T-helper 9 cell (primary cell): ENCODE results near the gene GTF3C1.
"Not testable (repeated sequence)": the region's sequence is repeated elsewhere in the genome, so short reads cannot be mapped to it uniquely, and the experiment has no call there.

ENCODE experiments used
- DNase-seq: peaks from one replicate; pipeline ENCODE4 v3.0.0-alpha.2; 2020
- total RNA-seq, 2 donors: gene quantifications; one replicate each; lab custom pipeline; 2026; lab: John Stamatoyannopoulos, UW

The GTF3C1 gene
- 128 to 166 reads per million in 2 donors for total RNA-seq

DNA sequence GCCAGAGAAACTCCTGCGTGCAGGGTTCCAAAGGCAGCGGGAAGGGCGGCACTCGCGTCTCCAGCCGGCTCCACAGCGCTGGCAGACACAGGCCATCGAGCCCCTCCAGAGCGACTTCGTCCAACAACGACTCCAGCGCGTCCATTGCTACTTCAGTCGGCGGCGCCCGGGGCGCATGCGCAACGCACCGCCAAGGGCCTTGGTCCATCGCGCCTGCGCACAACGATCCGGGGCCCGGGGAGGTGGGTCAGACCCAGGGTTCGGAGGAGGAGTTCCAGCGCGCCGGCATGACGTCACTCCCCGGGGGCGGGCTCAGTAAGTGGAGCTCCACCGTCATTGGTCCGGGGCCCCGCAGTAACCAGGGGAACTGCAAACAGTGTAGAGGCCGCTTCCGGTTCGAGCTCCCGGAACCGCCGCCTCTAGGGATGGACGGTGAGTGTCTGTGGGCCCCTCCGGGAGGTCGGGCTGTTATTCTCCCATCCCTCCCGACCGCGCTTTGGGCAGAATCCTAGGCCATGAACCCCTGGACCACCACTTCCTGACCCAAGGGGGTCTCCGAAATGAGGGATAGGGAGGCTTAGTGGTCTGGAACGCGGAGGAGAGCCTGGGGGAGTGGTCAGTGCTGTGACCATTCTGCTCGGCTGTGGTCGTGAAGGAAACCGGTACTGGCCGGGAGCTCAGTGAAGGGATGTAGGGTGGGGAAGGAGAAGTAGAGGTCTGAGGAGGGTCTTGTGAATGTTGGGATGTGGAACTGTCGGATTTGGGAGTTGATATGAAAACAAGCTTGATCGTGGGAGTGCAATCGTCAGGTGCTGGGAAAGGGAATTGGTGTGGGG, at the start of gene GTF3C1, which contains the start of gene KATNIP:
TSS of gene GTF3C1 (minus strand) at position 168 of the 836 bp plus-strand sequence. CDS start at position 145, 23 bp downstream.
TSS of gene KATNIP (plus strand) at position 399 of the 836 bp plus-strand sequence. CDS start at position 426, 27 bp downstream.
- DNase-seq, result peak; percentile 100

- DNase-seq, result no peak
Measured at GRCh38 chr16:27598931-27599565, 49.3 kb upstream of the GTF3C1 start.

GRCh38 chr16:27598220-27598619, 48.5 kb upstream of the GTF3C1 start:
- DNase-seq, result no peak

DNA sequence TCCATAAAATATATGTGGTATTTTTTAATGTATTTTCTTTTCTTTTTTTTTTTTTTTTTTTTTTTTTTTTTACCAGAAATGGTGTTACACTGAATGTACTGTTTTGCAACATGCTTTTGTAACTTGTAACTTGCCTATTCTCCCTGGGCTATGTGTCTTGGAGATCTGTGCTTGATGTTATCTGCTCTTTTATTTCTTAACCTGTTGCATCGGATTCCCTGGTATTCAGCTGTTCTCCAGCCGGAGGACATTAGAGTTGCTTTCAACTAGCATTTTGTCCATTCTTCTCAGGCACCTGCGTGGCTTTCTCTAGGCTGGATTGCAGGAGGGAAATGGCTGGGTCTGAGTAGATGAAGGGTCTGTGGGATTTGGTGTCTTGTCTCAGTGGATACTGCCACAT, 47.6 kb upstream of the GTF3C1 start:
- DNase-seq, result no peak

DNA sequence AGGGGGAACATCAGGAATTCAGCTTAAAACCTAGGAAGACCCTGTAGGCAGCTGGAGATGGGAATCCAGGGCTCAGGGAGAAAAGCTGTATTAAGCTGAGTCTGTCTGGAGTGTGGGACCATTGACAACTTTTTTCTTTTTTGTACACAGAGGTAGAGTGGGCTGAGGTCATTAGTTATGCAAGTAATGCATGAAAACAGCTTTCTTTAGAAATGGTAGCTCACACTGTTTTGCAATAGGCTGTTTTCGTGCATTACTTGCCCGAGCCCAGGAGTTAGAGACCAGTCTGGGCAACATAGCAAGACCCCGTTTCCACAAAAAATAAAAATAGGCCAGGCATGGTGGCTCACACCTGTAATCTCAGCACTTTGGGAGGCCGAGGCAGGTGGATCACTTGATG, 46.7 kb upstream of the GTF3C1 start:
- DNase-seq, result no peak

- no peak for DNase-seq
Measured at GRCh38 chr16:27595993-27596392, 46.3 kb upstream of the GTF3C1 start.

DNA sequence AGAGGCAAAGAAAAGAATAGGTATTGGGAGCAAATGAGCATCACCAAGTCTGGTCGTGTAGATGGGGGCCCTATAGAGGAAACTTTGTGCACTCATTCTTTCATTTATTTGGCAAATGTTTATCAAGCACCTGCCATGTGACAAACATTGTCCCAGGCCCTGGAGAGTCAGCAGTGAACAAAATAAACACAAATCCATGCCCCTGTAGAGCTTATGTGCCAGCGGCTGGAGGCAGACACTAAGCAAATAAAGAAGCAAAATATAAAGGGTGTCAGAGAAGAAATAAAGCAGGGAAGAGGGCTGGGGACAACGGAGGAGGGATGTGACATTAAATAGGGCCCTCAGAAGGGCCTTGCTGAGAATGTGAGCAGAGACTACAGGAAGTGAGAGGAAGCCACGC, 45.8 kb upstream of the GTF3C1 start:
- no peak for DNase-seq

DNA sequence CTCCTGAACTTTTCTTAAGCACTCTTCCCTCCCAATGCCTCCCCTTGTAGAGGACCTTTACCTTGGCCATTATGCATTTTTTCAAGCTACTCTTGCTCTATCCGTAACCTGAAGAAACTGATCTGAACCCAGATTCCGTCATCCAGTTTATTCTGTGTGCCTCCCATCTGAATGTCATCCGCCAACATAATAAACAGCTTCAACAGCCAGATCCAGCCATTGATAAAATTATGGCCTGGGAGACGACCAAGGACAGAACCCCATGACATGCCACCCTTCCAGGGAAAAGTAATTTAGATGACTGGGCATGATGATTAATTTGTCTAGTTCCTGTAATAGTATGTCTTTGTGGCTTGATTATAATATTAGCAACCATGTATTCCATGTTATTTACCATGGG, 42.1 kb upstream of the GTF3C1 start:
- DNase-seq, result no peak

- no peak for DNase-seq
Measured at GRCh38 chr16:27588057-27588456, 38.3 kb upstream of the GTF3C1 start.

- no peak for DNase-seq
Measured at GRCh38 chr16:27586711-27587110, 37.0 kb upstream of the GTF3C1 start.

DNA sequence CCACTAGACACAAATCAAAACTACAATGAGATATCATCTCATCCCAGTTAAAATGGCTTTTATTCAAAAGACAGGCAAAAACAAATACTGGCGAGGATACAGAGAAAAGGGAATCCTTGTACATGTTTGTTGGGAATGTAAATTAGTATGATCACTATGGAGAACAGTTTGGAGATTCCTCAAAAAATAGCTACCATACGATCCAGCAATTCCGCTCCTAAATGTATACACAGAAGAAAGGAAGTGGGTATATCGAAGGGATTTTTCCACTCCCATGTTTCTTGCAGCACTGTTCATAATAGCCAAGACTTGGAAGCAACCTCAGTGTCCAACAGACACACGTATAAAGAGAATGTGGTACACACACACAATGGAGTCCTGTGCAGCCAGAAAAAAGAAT, 35.5 kb upstream of the GTF3C1 start:
- DNase-seq, result no peak

GRCh38 chr16:27583634-27584033, 33.9 kb upstream of the GTF3C1 start:
- no peak for DNase-seq

DNA sequence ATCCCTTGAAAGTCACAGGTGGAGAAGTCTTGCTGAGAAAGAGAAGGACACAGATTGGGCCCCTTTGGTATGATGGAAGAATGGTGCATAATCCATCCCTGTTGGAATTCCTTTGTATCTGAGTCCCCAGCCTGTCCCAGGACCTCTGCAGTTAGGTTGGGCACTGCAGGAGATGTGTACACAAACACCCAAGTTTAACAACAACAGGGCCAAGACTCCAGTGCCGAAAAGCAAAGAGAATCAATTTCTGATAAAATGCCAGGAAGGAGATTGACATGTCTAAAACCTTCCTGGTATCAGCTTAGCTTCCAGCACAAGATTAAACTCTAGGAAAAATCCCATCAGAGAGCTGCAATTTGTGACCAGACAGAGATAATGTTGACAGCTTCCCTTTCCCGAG, 33.2 kb upstream of the GTF3C1 start:
- DNase-seq, result no peak

GRCh38 chr16:27579087-27579980, 29.6 kb upstream of the GTF3C1 start:
- no peak for DNase-seq

GRCh38 chr16:27576729-27577128, 27.0 kb upstream of the GTF3C1 start:
- no peak for DNase-seq

DNA sequence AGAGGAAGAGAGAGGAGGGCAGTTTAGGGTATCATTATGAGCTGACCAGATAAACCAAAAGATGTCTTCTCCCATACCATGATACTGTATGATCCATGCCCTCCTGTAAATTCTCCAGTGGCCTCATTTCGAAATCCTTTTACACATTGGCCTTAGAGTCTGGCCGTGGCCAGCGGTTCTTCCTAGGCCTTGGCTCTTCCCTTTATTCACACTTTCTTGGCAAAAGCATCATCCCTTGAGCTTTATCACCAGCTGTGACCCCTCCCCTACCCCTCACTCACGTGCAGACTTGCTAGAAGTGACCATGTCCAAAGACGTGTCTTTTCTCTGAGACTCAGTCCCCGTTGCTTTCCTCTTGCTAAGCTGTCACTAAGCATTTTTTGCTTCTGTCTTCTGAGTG, 23.0 kb upstream of the GTF3C1 start:
- DNase-seq, result no peak

DNA sequence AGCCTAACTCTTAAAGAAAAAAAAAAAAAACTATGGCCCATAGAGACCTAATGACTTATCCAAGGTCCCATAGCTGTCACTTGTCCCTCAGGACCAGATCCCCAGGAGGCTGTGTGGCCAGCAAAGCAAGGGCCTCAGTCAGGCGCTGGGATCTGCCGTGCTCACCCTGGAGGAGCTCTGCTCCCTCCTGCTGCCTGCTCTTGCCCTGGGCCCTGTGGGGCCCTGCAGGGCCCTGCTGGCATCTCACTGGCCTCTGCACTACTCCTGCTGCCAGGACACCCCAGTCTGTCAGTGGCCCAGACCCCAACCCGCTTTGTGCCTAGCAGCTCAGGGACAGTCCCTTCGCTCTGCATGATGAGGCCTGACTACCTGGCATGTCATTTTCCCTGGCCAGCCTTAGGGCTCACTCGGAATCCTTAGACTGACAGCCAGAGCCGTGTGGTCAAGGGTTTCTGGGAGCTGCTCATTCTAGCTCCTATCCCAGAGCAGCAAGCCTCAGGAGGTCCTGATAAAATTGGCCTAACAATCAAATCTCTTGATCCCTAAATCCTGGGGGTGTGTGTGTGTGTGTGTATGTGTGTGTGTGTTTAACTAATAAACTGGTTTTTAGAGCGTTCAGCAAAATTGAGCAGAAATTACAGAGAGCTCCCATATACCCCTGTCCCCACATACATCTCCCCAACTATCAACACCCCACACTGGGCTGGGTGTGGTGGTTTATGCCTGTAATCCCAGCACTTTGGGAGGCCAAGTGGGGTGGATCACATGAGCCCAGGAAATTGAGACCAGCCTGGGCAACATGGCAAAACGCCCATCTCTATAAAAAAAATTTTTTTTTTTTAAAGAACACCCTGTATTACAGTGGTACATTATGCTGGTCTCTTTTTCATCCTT, 22.0 kb upstream of the GTF3C1 start:
- DNase-seq, result no peak

GRCh38 chr16:27570986-27571385, 21.3 kb upstream of the GTF3C1 start:
- DNase-seq, result not testable (repeated sequence)

DNA sequence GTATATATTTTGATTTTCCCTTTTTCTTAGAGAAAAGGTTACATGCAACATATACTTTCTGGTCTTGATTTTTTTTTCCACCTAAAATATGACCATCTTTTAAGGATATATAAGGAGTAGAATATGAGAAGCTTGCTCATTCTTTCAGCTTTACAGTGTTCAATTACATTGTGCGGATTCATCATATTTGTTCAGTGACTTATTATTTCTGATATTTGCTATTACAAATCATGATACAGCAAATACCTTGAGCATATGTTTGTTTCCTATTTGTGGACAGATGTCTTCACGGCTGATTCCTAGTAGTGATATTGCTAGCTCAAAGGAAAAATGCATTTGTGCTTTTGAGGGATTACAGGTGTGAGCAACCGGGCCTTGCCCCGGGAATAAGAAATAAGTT, 18.4 kb upstream of the GTF3C1 start:
- no peak for DNase-seq

GRCh38 chr16:27566417-27566816, 16.7 kb upstream of the GTF3C1 start:
- DNase-seq, result no peak

- DNase-seq, result no peak
Measured at GRCh38 chr16:27564224-27564623, 14.5 kb upstream of the GTF3C1 start.

DNA sequence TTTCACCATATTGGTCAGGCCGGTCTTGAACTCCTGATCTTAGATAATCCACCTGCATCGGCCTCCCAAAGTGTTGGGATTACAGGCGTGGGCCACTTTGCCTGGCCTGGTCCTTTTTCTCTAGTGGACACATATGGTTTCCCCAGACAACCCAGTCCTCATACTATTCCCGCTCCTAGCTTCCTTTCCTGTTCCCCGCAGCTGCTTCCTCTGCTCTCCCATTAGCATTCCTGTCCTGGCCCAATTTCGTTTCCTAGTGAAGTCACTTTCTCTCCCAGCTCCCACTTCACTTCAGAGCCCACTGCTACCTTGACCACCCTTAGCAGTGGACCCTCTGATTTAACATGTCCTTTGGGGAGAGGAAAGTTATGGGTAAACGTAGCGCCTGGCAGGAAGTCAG, 11.5 kb upstream of the GTF3C1 start:
- DNase-seq, result no peak
